ENCODE data around the gene ANGPTL3. TPM values are rescaled to one million over a fixed set of nuclear protein-coding genes. Genes with fewer than 3 reads are reported as not detected.
"Not testable (repeated sequence)": the region's sequence is repeated elsewhere in the genome, so short reads cannot be mapped to it uniquely, and the experiment has no call there.

ANGPTL3 gene, protein sequence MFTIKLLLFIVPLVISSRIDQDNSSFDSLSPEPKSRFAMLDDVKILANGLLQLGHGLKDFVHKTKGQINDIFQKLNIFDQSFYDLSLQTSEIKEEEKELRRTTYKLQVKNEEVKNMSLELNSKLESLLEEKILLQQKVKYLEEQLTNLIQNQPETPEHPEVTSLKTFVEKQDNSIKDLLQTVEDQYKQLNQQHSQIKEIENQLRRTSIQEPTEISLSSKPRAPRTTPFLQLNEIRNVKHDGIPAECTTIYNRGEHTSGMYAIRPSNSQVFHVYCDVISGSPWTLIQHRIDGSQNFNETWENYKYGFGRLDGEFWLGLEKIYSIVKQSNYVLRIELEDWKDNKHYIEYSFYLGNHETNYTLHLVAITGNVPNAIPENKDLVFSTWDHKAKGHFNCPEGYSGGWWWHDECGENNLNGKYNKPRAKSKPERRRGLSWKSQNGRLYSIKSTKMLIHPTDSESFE
- total RNA-seq: not detected

DNA sequence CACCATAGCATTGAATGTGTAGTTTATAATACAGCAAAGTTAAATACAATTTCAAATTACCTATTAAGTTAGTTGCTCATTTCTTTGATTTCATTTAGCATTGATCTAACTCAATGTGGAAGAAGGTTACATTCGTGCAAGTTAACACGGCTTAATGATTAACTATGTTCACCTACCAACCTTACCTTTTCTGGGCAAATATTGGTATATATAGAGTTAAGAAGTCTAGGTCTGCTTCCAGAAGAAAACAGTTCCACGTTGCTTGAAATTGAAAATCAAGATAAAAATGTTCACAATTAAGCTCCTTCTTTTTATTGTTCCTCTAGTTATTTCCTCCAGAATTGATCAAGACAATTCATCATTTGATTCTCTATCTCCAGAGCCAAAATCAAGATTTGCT lies at the start of gene ANGPTL3:
Gene ANGPTL3, plus strand, starts transcription at position 240 of the 400 bp plus-strand sequence. Its CDS starts 47 bp downstream, at position 287.
- Histone ChIP-seq H3K4me3 (no peak within 1 kb of the TSS), H3K9me3 (no peaks in the 10 kb centered on the region), H3K27me3 (no peaks in the 10 kb centered on the region), H3K36me3 (no peaks in the 10 kb centered on the region), H3K27ac (replicated peaks in 1 of 4) (no peak within 1 kb of the TSS), H3K4me1 (no peaks in the 10 kb centered on the region)
- TF ChIP-seq, protein P1, sequence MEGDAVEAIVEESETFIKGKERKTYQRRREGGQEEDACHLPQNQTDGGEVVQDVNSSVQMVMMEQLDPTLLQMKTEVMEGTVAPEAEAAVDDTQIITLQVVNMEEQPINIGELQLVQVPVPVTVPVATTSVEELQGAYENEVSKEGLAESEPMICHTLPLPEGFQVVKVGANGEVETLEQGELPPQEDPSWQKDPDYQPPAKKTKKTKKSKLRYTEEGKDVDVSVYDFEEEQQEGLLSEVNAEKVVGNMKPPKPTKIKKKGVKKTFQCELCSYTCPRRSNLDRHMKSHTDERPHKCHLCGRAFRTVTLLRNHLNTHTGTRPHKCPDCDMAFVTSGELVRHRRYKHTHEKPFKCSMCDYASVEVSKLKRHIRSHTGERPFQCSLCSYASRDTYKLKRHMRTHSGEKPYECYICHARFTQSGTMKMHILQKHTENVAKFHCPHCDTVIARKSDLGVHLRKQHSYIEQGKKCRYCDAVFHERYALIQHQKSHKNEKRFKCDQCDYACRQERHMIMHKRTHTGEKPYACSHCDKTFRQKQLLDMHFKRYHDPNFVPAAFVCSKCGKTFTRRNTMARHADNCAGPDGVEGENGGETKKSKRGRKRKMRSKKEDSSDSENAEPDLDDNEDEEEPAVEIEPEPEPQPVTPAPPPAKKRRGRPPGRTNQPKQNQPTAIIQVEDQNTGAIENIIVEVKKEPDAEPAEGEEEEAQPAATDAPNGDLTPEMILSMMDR (IDR thresholded peaks at IDR 0.05): no peak
- no peak for TF ChIP-seq EP300 (IDR thresholded peaks at IDR 0.05)
- TF ChIP-seq POLR2AphosphoS5 (IDR thresholded peaks at IDR 0.05): no peak
- TF ChIP-seq POLR2A (IDR thresholded peaks at IDR 0.05; ENCODE audit: low read depth): no peak
- 94% methylated on average over 3 of the region's 3 CpGs for WGBS
- no peak for DNase-seq (ENCODE audit: extremely low spot score)
- intact Hi-C loops (cut with DNase I): no loop called here

GRCh38 chr1:62561306-62561705 lies 36.0 kb upstream of the ANGPTL3 start:
- intact Hi-C loops (cut with DNase I): no loop called here
- no peak for TF ChIP-seq POLR2A (IDR thresholded peaks at IDR 0.05; ENCODE audit: low read depth)
- TF ChIP-seq, protein P1 (IDR thresholded peaks at IDR 0.05): no peak
- WGBS: 95% methylated on average over 2 of the region's 2 CpGs

DNA sequence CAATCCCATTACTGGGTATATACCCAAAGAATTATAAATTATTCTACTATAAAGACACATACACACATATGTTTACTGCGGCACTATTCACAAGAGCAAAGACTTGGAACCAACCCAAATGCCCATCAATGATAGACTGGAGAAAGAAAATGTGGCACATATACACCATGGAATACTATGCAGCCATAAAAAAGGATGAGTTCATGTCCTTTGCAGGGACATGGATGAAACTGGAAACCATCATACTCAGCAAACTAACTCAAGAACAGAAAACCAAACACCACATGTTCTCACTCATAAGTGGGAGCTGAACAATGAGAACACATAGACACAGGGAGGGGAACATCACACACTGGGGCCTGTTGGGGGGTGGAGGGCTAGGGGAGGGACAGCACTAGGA lies 30.1 kb upstream of the ANGPTL3 start:
- H3K4me3 ChIP-seq; H3K4me1 ChIP-seq; H3K27ac ChIP-seq (replicated peaks in 1 of 4); H3K9me3 ChIP-seq; intact Hi-C loops (cut with DNase I); DNase-seq (ENCODE audit: extremely low spot score); H3K27me3 ChIP-seq: not testable (repeated sequence)
- H3K36me3 ChIP-seq: peaks cover 0 to 10% (median 6%) of the 10 kb centered on the region in 4 donors
- 96% methylated on average over 1 of the region's 1 CpG for WGBS

More at GRCh38 chr1:62561306-62561705, 36.0 kb upstream of the ANGPTL3 start:
- DNase-seq (ENCODE audit: extremely low spot score): no peak
- no peaks in the 10 kb centered on the region for H3K9me3 ChIP-seq
- H3K4me1 ChIP-seq: no peaks in the 10 kb centered on the region
- peaks cover 0 to 21% (median 4%) of the 10 kb centered on the region in 4 donors for H3K36me3 ChIP-seq
- H3K27ac ChIP-seq (replicated peaks in 1 of 4): no peak overlapping the region
- no peaks in the 10 kb centered on the region for H3K27me3 ChIP-seq
- H3K4me3 ChIP-seq: no peak overlapping the region

GRCh38 chr1:62567926-62568325 lies 29.4 kb upstream of the ANGPTL3 start:
- H3K36me3 ChIP-seq: peaks cover 3 to 16% (median 7%) of the 10 kb centered on the region in 4 donors
- 76% methylated on average over 1 of the region's 1 CpG for WGBS

GRCh38 chr1:62571517-62571916 lies 25.8 kb upstream of the ANGPTL3 start:
- H3K27ac ChIP-seq (replicated peaks in 1 of 4); H3K4me1 ChIP-seq; DNase-seq (ENCODE audit: extremely low spot score); intact Hi-C loops (cut with DNase I); H3K4me3 ChIP-seq; H3K27me3 ChIP-seq: not testable (repeated sequence)
- WGBS: 98% methylated on average over 4 of the region's 4 CpGs
- Histone ChIP-seq H3K9me3 (peaks cover 0 to 14% (median 2%) of the 10 kb centered on the region in 4 donors), H3K36me3 (peaks cover 10 to 43% (median 13%) of the 10 kb centered on the region in 4 donors)

More at GRCh38 chr1:62567926-62568325, 29.4 kb upstream of the ANGPTL3 start:
- peaks cover 0 to 14% (median 2%) of the 10 kb centered on the region in 4 donors for H3K9me3 ChIP-seq
- intact Hi-C loops (cut with DNase I); H3K27me3 ChIP-seq; DNase-seq (ENCODE audit: extremely low spot score); H3K4me3 ChIP-seq; H3K27ac ChIP-seq (replicated peaks in 1 of 4); H3K4me1 ChIP-seq: not testable (repeated sequence)

DNA sequence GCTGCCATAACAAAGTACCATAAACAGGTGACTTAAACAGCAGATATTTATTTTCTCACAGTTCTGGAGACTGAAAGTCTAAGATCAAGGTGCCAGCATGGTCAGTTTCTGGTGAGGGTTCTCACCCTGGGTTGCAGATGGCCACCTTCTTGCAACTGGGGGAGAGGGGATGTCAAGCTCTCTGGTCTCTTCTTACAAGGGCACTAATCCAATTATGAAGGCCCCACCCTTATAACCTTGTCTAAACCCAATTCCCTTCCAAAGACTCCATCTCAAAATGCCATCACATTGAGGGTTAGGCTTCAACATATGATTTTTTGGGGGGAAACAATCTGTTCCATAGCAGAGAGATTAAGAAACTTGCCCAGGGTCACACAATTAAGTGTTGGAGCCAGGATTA lies 24.8 kb upstream of the ANGPTL3 start:
- Histone ChIP-seq H3K27ac (replicated peaks in 1 of 4) (no peak overlapping the region), H3K27me3 (no peaks in the 10 kb centered on the region)

More for the DNA sequence above, 24.8 kb upstream of the ANGPTL3 start:
- Histone ChIP-seq H3K9me3 (peaks cover 0 to 14% (median 2%) of the 10 kb centered on the region in 4 donors), H3K4me3 (no peak overlapping the region), H3K4me1 (no peaks in the 10 kb centered on the region), H3K36me3 (peaks cover 10 to 51% (median 13%) of the 10 kb centered on the region in 4 donors)
- DNase-seq (ENCODE audit: extremely low spot score): no peak
- TF ChIP-seq, protein P1 (IDR thresholded peaks at IDR 0.05): no peak
- intact Hi-C loops (cut with DNase I): no loop called here
